HT-29 (cell line): ENCODE measurements around the gene AP1S1. TPM values are rescaled to one million over a fixed set of nuclear protein-coding genes. Genes with fewer than 3 reads are reported as not detected.
"Not testable (repeated sequence)": the region's sequence is repeated elsewhere in the genome, so short reads cannot be mapped to it uniquely, and the experiment has no call there.

ENCODE experiments used
- DNase-seq: peaks from one replicate; pipeline ENCODE4 v3.0.0-alpha.2; 2015; ENCODE audit warnings: low spot score
- total RNA-seq: library from RNA; depleted of rRNA; stranded (reverse); fragments of >200 nt; shearing (Covaris generic); gene quantifications from 2 replicates; pipeline ENCODE4 v1.2.3, GENCODE V29; 2014; rRNA removed

AP1S1 gene
- 272 and 277 TPM in 2 replicates for total RNA-seq

DNA sequence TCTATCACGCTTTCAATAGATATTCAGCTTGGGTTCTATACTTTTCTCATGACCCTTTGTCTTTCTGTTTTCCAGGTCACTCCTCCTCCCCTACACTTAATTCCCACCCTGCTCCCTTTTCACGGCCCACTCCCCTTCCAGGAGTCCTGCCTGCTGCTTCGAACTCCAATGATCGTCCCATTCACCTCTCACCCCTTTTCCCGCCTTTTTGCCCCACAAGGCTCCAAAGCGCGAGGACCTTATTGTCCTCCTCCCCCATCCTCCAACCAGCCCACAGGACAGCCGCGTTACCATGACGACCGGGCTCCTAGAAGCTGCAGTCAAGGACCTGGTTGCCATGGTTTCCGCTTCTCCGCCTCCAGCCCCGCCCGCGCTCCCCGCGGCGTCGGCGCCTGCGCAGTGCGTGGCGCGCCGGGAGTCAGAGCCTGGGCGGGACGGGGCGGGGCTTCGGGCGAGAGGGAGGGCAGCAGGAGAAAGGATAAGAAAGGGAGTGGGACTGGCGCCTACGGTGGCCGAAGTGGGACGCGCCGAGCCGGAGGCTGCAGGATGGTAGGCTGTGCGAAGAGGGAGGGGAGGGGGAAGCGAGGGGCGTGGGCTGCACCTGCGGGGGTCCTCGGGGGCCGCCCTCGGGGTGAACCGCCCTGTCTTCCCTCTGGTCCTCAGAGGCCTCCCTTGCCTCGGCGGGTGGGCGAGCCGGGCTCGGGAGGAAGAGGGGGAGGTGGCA, at the start of gene AP1S1:
Gene AP1S1 (plus strand): TSS at position 508 of the 724 bp plus-strand sequence. CDS start 39 bp downstream, at position 547.
- peak; percentile 98 for DNase-seq

- DNase-seq = no peak
Observed at GRCh38 chr7:101104799-101105198, 49.5 kb upstream of the AP1S1 start.

- DNase-seq = not testable (repeated sequence)
Observed at GRCh38 chr7:101105248-101105647, 49.0 kb upstream of the AP1S1 start.

DNA sequence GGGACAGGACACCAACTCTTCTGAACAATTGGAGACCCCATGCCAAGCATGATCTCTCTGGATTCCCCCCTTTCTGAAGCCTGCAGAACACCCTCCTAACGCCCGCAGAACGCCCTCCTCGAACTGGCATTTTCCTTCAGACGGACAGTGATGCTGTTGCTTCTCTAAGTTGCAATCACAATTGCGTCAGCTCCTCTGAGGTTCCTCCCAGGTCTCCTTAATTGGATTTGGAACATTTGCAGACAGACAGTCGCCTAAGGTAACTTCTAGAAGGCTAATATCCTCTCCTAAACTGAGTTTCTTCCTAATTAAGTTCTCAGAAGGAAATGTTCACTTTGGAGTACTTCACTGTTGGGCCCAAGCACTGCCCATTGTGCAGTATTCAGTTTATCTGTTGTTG, 47.9 kb upstream of the AP1S1 start:
- DNase-seq = no peak

DNA sequence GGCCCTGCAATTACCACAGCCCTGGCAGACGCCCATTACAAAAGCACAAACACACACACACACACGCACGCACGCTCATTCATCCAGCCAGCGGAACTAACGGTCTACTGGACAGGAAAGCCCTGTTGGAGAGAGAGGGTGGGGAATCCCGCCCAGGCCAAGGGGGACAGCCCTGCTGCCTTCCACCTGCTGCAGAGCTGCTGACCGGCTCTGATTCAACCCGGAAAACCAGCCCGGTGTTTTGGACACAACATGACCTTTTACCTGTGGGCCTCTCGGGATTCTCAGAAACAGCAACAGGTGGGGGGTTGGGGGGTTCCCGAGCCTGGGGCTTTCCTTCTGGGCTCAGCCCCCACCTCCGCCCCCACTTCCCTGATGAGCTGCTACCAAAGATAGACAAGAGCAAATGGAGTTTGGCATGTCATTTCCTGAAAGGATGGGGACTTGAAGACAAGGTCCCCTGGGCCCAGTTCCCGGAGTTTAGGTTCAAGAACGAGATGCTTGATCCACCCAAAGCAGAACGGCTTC, 45.9 kb upstream of the AP1S1 start:
- DNase-seq = no peak

DNA sequence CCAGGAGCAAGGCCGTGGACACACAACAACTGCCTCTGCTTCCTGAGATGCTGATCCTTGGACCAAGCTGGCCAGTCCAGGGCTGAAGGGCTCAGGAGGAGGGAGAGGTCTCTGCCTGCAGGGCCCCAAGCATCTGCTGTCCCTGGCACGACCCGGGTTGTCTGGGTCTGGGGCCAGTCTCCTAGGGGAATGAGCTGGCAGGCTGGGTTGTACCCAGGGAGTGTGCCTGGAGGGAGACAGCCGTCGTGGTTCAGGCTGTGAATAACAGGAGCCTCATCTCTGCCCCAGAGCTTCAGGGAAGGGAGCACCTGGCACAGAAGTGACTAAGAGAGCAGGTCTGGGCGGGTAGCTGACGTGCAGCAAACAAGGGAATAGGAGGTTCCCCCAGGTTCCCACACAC, 45.3 kb upstream of the AP1S1 start:
- peak; percentile 47 for DNase-seq

DNA sequence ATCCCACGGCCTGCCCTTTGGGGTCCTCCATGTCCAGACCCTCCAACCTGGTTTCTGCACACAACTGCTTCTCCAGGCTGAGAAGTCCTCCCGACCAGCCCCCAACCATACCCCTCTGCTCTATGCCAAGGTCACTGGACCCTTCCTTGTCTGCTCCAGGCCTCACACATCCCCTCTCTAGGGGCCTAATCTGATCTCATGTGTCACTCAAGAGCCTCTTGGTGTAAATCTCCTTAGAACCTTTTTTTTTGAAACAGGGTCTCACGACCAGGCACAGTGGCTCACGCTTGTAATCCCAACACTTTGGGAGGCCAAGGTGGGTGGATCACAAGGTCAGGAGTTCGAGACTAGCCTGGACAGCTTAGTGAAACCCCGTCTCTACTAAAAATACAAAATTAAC, 44.9 kb upstream of the AP1S1 start:
- DNase-seq = no peak

- DNase-seq = no peak
Observed at GRCh38 chr7:101111261-101111660, 43.0 kb upstream of the AP1S1 start.

- no peak for DNase-seq
Observed at GRCh38 chr7:101112233-101112632, 42.0 kb upstream of the AP1S1 start.

- not testable (repeated sequence) for DNase-seq
Observed at GRCh38 chr7:101113140-101113539, 41.1 kb upstream of the AP1S1 start.

DNA sequence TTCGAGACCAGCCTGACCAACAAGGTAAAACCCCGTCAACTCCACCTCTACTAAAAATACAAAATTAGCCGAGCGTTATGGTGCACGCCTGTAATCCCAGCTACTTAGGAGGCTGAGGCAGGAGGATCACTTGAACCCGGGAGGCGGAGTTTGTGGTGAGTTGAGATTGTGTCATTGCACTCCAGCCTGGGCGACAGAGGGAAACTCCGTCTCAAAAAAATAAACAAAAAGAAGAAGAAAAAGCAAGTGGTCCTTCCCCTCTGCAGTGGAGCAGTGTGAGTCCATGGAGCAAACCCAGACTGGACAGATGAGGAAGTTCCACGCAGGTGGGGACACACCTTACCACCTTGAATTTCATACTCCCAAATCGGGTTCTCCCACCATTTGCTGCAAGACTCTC, 40.4 kb upstream of the AP1S1 start:
- DNase-seq = no peak

- no peak for DNase-seq
Observed at GRCh38 chr7:101114492-101114891, 39.8 kb upstream of the AP1S1 start.

DNA sequence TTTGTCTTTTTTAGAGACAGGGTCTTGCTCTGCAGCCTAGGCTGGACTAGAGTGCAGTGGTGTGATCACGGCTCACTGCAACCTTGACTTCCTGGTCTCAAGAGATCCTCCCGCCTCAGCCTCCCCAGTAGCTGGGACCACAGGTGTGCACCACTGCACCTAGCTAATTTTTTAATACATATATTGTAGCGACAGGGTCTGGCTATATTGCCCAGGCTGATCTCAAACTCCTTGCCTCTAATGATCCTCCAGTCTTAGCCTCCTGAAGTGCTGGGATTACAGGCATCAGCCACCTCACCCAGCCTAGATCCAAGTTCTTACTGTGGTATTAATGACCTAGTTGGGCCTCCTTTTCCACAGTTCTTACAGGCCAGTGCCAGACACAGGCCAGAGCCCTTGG, 39.1 kb upstream of the AP1S1 start:
- DNase-seq = no peak

- no peak for DNase-seq
Observed at GRCh38 chr7:101116898-101117297, 37.4 kb upstream of the AP1S1 start.

DNA sequence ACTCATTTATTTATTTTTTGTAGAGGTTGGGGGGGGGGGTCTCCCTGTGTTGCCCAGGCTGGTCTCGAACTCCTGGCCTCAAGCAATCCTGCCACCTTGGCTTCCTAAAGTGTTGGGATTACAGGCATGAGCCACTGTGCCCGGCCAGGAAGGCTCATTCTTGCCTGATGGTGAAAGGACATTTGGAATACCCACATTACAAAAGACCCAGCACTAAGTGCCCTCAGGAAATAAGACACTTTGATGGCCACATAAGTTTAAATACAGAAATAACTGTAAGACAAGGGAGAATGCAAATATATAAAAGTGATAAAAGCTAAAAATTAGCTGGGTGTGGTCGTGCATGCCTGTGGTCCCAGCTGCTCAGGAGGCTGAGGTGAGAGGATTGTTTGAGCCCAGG, 35.4 kb upstream of the AP1S1 start:
- no peak for DNase-seq

- DNase-seq = no peak
Observed at GRCh38 chr7:101119876-101120275, 34.4 kb upstream of the AP1S1 start.

- DNase-seq = no peak
Observed at GRCh38 chr7:101120315-101120714, 34.0 kb upstream of the AP1S1 start.

DNA sequence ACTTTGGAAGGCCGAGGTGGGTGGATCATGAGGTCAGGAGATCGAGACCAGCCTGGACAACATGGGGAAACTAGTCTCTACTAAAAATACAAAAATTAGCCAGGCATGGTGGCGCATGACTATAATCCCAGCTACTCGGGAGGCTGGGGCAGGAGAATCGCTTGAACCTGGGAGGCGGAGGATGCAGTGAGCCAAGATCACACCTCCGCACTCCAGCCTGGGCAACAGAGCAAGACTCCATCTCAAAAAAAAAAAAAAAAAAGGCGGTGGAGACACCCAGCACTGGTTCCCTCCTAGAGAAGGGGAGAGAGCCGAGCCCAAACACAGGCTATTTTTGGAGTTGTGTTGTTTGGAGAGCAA, 32.7 kb upstream of the AP1S1 start:
- DNase-seq = not testable (repeated sequence)

- DNase-seq = peak; percentile 65
Observed at GRCh38 chr7:101121991-101122932, 32.0 kb upstream of the AP1S1 start.

DNA sequence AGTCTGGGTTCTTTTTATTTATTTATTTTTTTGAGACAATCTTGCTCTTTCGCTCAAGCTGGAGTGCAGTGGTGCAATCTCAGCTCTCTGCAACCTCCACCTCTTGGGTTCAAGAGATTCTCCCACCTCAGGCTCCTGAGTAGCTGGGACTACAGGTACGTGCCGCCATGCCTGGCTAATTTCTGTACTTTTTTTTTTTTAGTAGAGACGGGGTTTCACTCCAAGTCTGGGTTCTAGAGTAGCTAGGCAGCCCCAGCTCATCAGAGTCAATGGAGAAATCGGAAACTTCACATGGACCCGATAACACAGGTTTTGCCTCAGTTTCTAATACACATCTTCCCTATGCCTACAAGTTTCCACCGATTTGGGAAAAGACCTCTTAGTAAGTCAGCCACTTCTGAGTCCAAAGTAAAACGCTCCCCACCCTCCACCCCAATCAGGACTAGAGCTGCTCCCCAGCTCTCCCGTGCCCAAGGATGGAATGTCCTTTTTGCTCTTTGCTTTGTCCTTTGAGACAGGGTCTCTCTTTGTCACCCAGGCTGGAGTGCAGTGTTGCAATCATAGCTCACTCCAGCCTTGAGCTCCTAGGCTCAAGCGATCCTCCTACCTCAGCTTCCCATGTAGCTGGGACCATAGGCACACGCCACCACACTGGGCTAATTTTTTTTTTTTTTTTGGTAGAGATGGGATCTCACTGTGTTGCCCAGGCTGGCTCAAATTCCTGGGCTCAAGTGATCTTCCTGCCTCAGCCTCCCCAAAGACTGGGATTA, 31.2 kb upstream of the AP1S1 start:
- no peak for DNase-seq

DNA sequence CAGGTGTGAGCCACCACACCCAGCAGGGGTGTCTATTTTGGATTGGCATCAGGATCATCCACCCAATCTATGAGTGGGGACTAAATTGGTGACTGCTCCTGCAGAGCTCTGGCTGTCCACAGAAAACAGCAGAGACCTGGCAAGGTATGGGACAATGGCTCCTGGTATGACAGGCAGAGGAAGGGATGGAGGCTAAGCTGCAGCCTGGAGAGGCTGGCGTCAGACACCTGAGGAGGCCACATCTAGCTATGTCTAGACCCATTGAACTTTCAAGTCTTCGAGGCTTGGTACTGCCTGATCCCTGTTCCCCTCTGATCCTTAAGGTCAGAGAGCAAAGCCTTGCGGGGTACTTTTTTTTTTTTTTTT, 30.6 kb upstream of the AP1S1 start:
- DNase-seq = no peak
